HepG2 (cell line): ENCODE results near the gene GAREM1. TPM values are rescaled to one million over a fixed set of nuclear protein-coding genes. Genes with fewer than 3 reads are reported as not detected.

Experiments used
- ATAC-seq: fragments of 200-7000 bp; cut with Tn5 transposase; 3 replicates; pipeline ENCODE4 v1.9.1; 2020; ENCODE audit warnings: mild to moderate bottlenecking, moderate library complexity
- BruUV-seq: library from RNA; stranded (reverse); fragments of 400-500 nt; replicated peaks from 2 replicates; lab custom pipeline; 2021; lab: Mats Ljungman, UMichigan
- CTCF ChIA-PET: fragments of 300-600 bp; formaldehyde crosslinking; extraction: SDS; loops from one replicate; lab custom pipeline; 2021; ENCODE audit warnings: low total read pairs, inconsistent platforms, low intra/inter-chr PET ratio; lab: Yijun Ruan, JAX
- POLR2A ChIA-PET: fragments of 350-600 bp; sonication (Branson Sonifier 250); formaldehyde crosslinking; loops from one replicate; lab custom pipeline; 2020; ENCODE audit warnings: antibody characterized with exemption, inconsistent platforms; lab: Yijun Ruan, JAX
- DNase-seq: peaks from one replicate; pipeline ENCODE4 v3.0.0-alpha.2; 2015; ENCODE audit warnings: low spot score
- FAIRE-seq: peaks from 3 replicates; lab custom pipeline; 2011; peaks lifted over from hg19 to GRCh38; lab: Jason Lieb, UNC
- H2AFZ ChIP-seq: one replicate; pipeline ENCODE4 v1.6.1; 2011; ENCODE audit warnings: low read length, inconsistent platforms
- H3K27ac ChIP-seq: fragments of 300-600 bp; 3 replicates; pipeline ENCODE4 v1.8.0; 2011; ENCODE audit warnings: mixed run types, mild to moderate bottlenecking, mixed read lengths, low read length, inconsistent platforms; ENCODE audit not compliant: insufficient read depth; ENCODE audit errors: extremely low read length
- H3K27me3 ChIP-seq, 2 experiments: fragments of 200-600 bp in 1 of 2; 2 replicates in 1 of 2; 3 replicates in 1 of 2; pipeline versions ENCODE4 v1.6.0 to v1.8.0; 2011; ENCODE audit warnings: low read length in 2 of 2, mild to moderate bottlenecking in 2 of 2, moderate library complexity in 2 of 2, inconsistent platforms in 1 of 2; ENCODE audit not compliant: insufficient read depth in 2 of 2, control insufficient read depth in 1 of 2
- H3K36me3 ChIP-seq, 2 experiments: fragments of 200-600 bp in 1 of 2; replicated peaks in 1 of 2; 2 replicates in 1 of 2; 3 replicates in 1 of 2; pipeline versions ENCODE4 v1.5.1 to v1.8.0; 2011; ENCODE audit warnings: low read length in 2 of 2, inconsistent platforms in 1 of 2; ENCODE audit not compliant: insufficient read depth in 2 of 2, control insufficient read depth in 1 of 2
- H3K4me1 ChIP-seq: 2 replicates; pipeline ENCODE4 v1.5.1; 2012; ENCODE audit warnings: low read length, inconsistent platforms; ENCODE audit not compliant: insufficient read depth
- H3K4me2 ChIP-seq: 2 replicates; pipeline ENCODE4 v1.6.0; 2011; ENCODE audit warnings: low read depth, low read length, inconsistent platforms
- H3K4me3 ChIP-seq, 3 experiments: fragments of 200-600 bp in 1 of 3; sonication (generic), shearing (Covaris generic) in 1 of 3; replicated peaks in 1 of 3; 2 replicates each; pipeline ENCODE4 v1.5.1; 2011 to 2016; ENCODE audit warnings: low read length in 3 of 3, inconsistent platforms in 2 of 3, low read depth in 2 of 3, mild to moderate bottlenecking in 2 of 3, control low read depth in 1 of 3, mixed read lengths in 1 of 3; ENCODE audit not compliant: insufficient read depth in 1 of 3
- H3K79me2 ChIP-seq: one replicate; pipeline ENCODE4 v1.6.1; 2011; ENCODE audit warnings: low read length, inconsistent platforms; ENCODE audit not compliant: insufficient read depth
- H3K9ac ChIP-seq: 2 replicates; pipeline ENCODE4 v1.6.0; 2011; ENCODE audit warnings: mild to moderate bottlenecking, low read depth, low read length, inconsistent platforms; ENCODE audit not compliant: insufficient read depth
- H3K9me3 ChIP-seq: 2 replicates; pipeline ENCODE4 v1.5.1; 2012; ENCODE audit warnings: mild to moderate bottlenecking, low read length
- H4K20me1 ChIP-seq: 2 replicates; pipeline ENCODE4 v1.6.0; 2011; ENCODE audit warnings: inconsistent platforms, mild to moderate bottlenecking, low read length, moderate library complexity; ENCODE audit not compliant: insufficient read depth
- ATF3 ChIP-seq: sonication (generic); formaldehyde crosslinking; IDR thresholded peaks from 2 replicates; pipeline ENCODE4 v1.4.0; 2020; ENCODE audit warnings: missing genetic modification reagents
- DDIT3 ChIP-seq: sonication (generic); formaldehyde crosslinking; IDR thresholded peaks from 2 replicates; pipeline ENCODE4 v1.4.0; 2020; ENCODE audit warnings: mild to moderate bottlenecking, missing genetic modification reagents
- DNMT3B ChIP-seq: conservative IDR thresholded peaks from 2 replicates; pipeline ENCODE4 v1.6.1; 2016; ENCODE audit warnings: missing biosample characterization, control low read depth
- LCORL ChIP-seq, 2 experiments: fragments of 450-650 bp in 1 of 2; sonication (generic) in 1 of 2; formaldehyde crosslinking in 1 of 2; IDR thresholded peaks; 2 replicates each; pipeline versions ENCODE4 v1.5.0 to v1.6.1; 2017 to 2020; ENCODE audit warnings: antibody characterized with exemption in 1 of 2, missing genetic modification reagents in 1 of 2
- MTF2 ChIP-seq: sonication (generic); formaldehyde crosslinking; IDR thresholded peaks from 2 replicates; pipeline ENCODE4 v1.5.0; 2020; ENCODE audit warnings: missing genetic modification reagents, borderline replicate concordance
- NAIF1 ChIP-seq: sonication (generic); formaldehyde crosslinking; IDR thresholded peaks from 2 replicates; pipeline ENCODE4 v1.5.0; 2020; ENCODE audit warnings: mild to moderate bottlenecking, missing genetic modification reagents, borderline replicate concordance
- ZNF12 ChIP-seq: sonication (generic); formaldehyde crosslinking; IDR thresholded peaks from 2 replicates; pipeline ENCODE4 v1.5.0; 2020; ENCODE audit warnings: missing genetic modification reagents
- ZNF232 ChIP-seq: sonication (generic); formaldehyde crosslinking; IDR thresholded peaks from 2 replicates; pipeline ENCODE4 v1.4.0; 2020; ENCODE audit warnings: missing genetic modification reagents, borderline replicate concordance
- ZNF670 ChIP-seq: sonication (generic); formaldehyde crosslinking; IDR thresholded peaks from 2 replicates; pipeline ENCODE4 v1.8.0; 2022; ENCODE audit warnings: mild to moderate bottlenecking, missing genetic modification reagents, borderline replicate concordance
- ZNF777 ChIP-seq: sonication (generic); formaldehyde crosslinking; IDR thresholded peaks from 2 replicates; pipeline ENCODE4 v1.4.0; 2020; ENCODE audit warnings: missing genetic modification reagents
- WGBS: methylation state at CpG from one replicate; pipeline ENCODE4 v1.1.6; 2017; ENCODE audit warnings: low lambda C conversion rate; 5-methylcytosine and 5-hydroxymethylcytosine counted together
- in situ Hi-C: cut with HindIII; loops from 2 replicates; pipeline ENCODE4 v1.10.0; 2017; ENCODE audit warnings: low pct_unique_long_range_greater_than_20kb; ENCODE audit not compliant: extremely low pct_ligation_motif_present
- intact Hi-C: fragments of 100-400 bp; cut with micrococcal nuclease; formaldehyde crosslinking; loops from one replicate; pipeline ENCODE4 v1.10.0; 2022; ENCODE audit not compliant: unreplicated experiment
- polyA plus RNA-seq, 8 experiments: library from polyadenylated mRNA; depleted of rRNA in 3 of 8; stranded (reverse) in 7 of 8; unstranded in 1 of 8; fragments of >200 nt; fragmentation: Illumina TruSeq in 4 of 8; extraction: Trizol in 4 of 8; gene quantifications; 2 replicates each; pipeline versions ENCODE4 v1.2.1 to v1.2.3, GENCODE V29; 2011 to 2016; ENCODE audit warnings: low read depth in 4 of 8, missing spikeins in 1 of 8, mixed read lengths in 1 of 8; ENCODE audit not compliant: insufficient read depth in 1 of 8
- total RNA-seq, 5 experiments: library from RNA; depleted of rRNA; stranded (reverse); fragments of >200 nt; fragmentation: Illumina TruSeq; extraction: Trizol; gene quantifications; 2 replicates each; pipeline ENCODE4 v1.2.3, GENCODE V29; 2016; ENCODE audit warnings: low read depth in 1 of 5
- TF ChIP-seq, protein P1 (sequence below): sonication (generic); formaldehyde crosslinking; IDR thresholded peaks from 2 replicates; pipeline ENCODE4 v1.4.0; 2020; ENCODE audit warnings: missing genetic modification reagents
- TF ChIP-seq, protein P2 (sequence below): sonication (generic); formaldehyde crosslinking; IDR thresholded peaks from 2 replicates; pipeline ENCODE4 v1.5.0; 2020; ENCODE audit warnings: missing genetic modification reagents, mild to moderate bottlenecking, borderline replicate concordance
- TF ChIP-seq, protein P3 (sequence below): sonication (generic); formaldehyde crosslinking; conservative IDR thresholded peaks from 2 replicates; pipeline ENCODE4 v1.8.0; 2022; ENCODE audit warnings: missing genetic modification reagents

GAREM1 gene
- total and polyA plus RNA-seq, 2 of the 13 experiments (the other 11 are each of a cell fraction or from before 2014, with no cell fraction given), result 2.5 to 2.9 TPM

- in situ Hi-C loops, result no loop called here
- Histone ChIP-seq H3K9me3 (no peaks in the 10 kb centered on the region), H4K20me1 (no peaks in the 10 kb centered on the region), H3K4me2 (no peak overlapping the region), H3K9ac (no peak overlapping the region), H3K27ac (no peak overlapping the region), H3K4me3 (no peak overlapping the region), H3K4me1 (no peaks in the 10 kb centered on the region), H2AFZ (no peak overlapping the region)
- intact Hi-C loops, result no loop called here
- ChIA-PET POLR2A (no interaction called here), CTCF (no interaction called here)
- FAIRE-seq, result no peak
- BruUV-seq, result no TSS peak
- DNase-seq, result no peak
- whole genome bisulfite sequencing, result 0% methylated on average over 1 of the region's 1 CpG
- no peak for TF ChIP-seq ZNF670 (CRISPR knock-in tag)
- TF ChIP-seq, all 625 proteins: peak for 0
- no peak for ATAC-seq
- peaks cover 0 to under 1% of the 10 kb centered on the region in 2 experiments; a peak in 1 of 5 replicates for H3K27me3 ChIP-seq
- no peaks in the 10 kb centered on the region for H3K36me3 ChIP-seq
- H3K79me2 ChIP-seq, result no peaks in the 10 kb centered on the region
Observed at GRCh38 chr18:32507093-32507492, 36.4 kb upstream of the GAREM1 start.

- Histone ChIP-seq H3K9ac (no peak overlapping the region), H3K36me3 (no peaks in the 10 kb centered on the region), H3K27ac (no peak overlapping the region), H3K27me3 (no peaks in the 10 kb centered on the region), H4K20me1 (no peaks in the 10 kb centered on the region), H3K9me3 (no peaks in the 10 kb centered on the region), H3K4me2 (no peak overlapping the region), H3K4me3 (no peak overlapping the region), H2AFZ (no peak overlapping the region), H3K4me1 (no peaks in the 10 kb centered on the region), H3K79me2 (no peaks in the 10 kb centered on the region)
- BruUV-seq, result no TSS peak
- WGBS, result 67% methylated on average over 4 of the region's 4 CpGs
- FAIRE-seq, result no peak
- ChIA-PET CTCF (no interaction called here), POLR2A (no interaction called here)
- no peak for ATAC-seq
- in situ Hi-C loops (no loop called here), intact Hi-C loops (no loop called here)
- DNase-seq, result no peak
- TF ChIP-seq DDIT3 (CRISPR knock-in tag) (no peak), ZNF777 (CRISPR knock-in tag) (no peak), MTF2 (no peak), NAIF1 (no peak), ATF3 (CRISPR knock-in tag) (no peak), LCORL (IDR thresholded peaks at IDR 0.05) (no peak), LCORL (CRISPR knock-in tag; IDR thresholded peaks at IDR 0.05) (no peak), ZNF232 (CRISPR knock-in tag) (no peak), DNMT3B (CRISPR knock-in tag) (no peak), ZNF12 (CRISPR knock-in tag) (no peak)
- TF ChIP-seq, protein P1, sequence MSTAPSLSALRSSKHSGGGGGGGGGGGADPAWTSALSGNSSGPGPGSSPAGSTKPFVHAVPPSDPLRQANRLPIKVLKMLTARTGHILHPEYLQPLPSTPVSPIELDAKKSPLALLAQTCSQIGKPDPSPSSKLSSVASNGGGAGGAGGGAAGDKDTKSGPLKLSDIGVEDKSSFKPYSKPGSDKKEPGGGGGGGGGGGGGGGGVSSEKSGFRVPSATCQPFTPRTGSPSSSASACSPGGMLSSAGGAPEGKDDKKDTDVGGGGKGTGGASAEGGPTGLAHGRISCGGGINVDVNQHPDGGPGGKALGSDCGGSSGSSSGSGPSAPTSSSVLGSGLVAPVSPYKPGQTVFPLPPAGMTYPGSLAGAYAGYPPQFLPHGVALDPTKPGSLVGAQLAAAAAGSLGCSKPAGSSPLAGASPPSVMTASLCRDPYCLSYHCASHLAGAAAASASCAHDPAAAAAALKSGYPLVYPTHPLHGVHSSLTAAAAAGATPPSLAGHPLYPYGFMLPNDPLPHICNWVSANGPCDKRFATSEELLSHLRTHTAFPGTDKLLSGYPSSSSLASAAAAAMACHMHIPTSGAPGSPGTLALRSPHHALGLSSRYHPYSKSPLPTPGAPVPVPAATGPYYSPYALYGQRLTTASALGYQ (CRISPR knock-in tag), result no peak
- TF ChIP-seq, protein P2, sequence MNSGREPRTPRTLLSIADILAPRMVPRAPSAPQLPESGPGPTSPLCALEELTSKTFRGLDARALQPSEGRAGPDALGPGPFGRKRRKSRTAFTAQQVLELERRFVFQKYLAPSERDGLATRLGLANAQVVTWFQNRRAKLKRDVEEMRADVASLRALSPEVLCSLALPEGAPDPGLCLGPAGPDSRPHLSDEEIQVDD, result no peak
- TF ChIP-seq, protein P3, sequence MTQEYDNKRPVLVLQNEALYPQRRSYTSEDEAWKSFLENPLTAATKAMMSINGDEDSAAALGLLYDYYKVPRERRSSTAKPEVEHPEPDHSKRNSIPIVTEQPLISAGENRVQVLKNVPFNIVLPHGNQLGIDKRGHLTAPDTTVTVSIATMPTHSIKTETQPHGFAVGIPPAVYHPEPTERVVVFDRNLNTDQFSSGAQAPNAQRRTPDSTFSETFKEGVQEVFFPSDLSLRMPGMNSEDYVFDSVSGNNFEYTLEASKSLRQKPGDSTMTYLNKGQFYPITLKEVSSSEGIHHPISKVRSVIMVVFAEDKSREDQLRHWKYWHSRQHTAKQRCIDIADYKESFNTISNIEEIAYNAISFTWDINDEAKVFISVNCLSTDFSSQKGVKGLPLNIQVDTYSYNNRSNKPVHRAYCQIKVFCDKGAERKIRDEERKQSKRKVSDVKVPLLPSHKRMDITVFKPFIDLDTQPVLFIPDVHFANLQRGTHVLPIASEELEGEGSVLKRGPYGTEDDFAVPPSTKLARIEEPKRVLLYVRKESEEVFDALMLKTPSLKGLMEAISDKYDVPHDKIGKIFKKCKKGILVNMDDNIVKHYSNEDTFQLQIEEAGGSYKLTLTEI, result no peak
Observed at GRCh38 chr18:32502014-32502413, 31.3 kb upstream of the GAREM1 start.
